Ascending aorta (tissue), 2 donors: Measurements from ENCODE around the gene RNF208. TPM values are rescaled to one million over a fixed set of nuclear protein-coding genes. Genes with fewer than 3 reads are reported as not detected.
A peak's percentile ranks its signal among the peaks of the same experiment; 100 is the strongest.

Experiments
- DNase-seq, 2 donors: peaks; one replicate each; pipeline ENCODE4 v3.0.0-alpha.2; 2019; ENCODE audit warnings: low spot score in 2 of 2
- H3K27ac ChIP-seq, 2 donors: fragments of 200-600 bp; sonication (generic); one replicate each; pipeline ENCODE4 v1.5.1; 2016 to 2017; ENCODE audit warnings: mild to moderate bottlenecking in 1 of 2
- H3K27me3 ChIP-seq: fragments of 200-600 bp; sonication (generic); one replicate; pipeline ENCODE4 v1.5.1; 2017
- H3K36me3 ChIP-seq, 2 donors: fragments of 200-600 bp; sonication (generic); one replicate each; pipeline ENCODE4 v1.5.1; 2016
- H3K4me1 ChIP-seq, 2 donors: fragments of 200-600 bp; sonication (generic); one replicate each; pipeline ENCODE4 v1.5.1; 2016 to 2017; ENCODE audit warnings: mild to moderate bottlenecking in 1 of 2
- H3K4me3 ChIP-seq, 2 donors: fragments of 200-600 bp; sonication (generic); one replicate each; pipeline ENCODE4 v1.5.1; 2016 to 2017; ENCODE audit warnings: mild to moderate bottlenecking in 1 of 2
- H3K9me3 ChIP-seq, 2 donors: fragments of 200-600 bp; sonication (generic); one replicate each; pipeline ENCODE4 v1.5.1; 2016
- CTCF ChIP-seq, 3 experiments: fragments of 200-600 bp in 2 of 3; fragments of 450-650 bp in 1 of 3; sonication (generic) in 2 of 3; IDR thresholded peaks; one replicate each; pipeline ENCODE4 v1.5.1; 2016 to 2019; ENCODE audit warnings: antibody characterized with exemption in 3 of 3, mild to moderate bottlenecking in 1 of 3, moderate library complexity in 1 of 3
- intact Hi-C: fragments of 100-400 bp; cut with DNase I; formaldehyde crosslinking; loops from one replicate; pipeline ENCODE4 v1.15.1; 2023
- total RNA-seq: library from RNA; depleted of rRNA; stranded (reverse); fragments of >200 nt; gene quantifications from one replicate; pipeline ENCODE4 v1.1.0, GENCODE V29; 2016

RNF208 gene
- total RNA-seq, 1 donor from 2014 or later = 6.7 TPM

DNA sequence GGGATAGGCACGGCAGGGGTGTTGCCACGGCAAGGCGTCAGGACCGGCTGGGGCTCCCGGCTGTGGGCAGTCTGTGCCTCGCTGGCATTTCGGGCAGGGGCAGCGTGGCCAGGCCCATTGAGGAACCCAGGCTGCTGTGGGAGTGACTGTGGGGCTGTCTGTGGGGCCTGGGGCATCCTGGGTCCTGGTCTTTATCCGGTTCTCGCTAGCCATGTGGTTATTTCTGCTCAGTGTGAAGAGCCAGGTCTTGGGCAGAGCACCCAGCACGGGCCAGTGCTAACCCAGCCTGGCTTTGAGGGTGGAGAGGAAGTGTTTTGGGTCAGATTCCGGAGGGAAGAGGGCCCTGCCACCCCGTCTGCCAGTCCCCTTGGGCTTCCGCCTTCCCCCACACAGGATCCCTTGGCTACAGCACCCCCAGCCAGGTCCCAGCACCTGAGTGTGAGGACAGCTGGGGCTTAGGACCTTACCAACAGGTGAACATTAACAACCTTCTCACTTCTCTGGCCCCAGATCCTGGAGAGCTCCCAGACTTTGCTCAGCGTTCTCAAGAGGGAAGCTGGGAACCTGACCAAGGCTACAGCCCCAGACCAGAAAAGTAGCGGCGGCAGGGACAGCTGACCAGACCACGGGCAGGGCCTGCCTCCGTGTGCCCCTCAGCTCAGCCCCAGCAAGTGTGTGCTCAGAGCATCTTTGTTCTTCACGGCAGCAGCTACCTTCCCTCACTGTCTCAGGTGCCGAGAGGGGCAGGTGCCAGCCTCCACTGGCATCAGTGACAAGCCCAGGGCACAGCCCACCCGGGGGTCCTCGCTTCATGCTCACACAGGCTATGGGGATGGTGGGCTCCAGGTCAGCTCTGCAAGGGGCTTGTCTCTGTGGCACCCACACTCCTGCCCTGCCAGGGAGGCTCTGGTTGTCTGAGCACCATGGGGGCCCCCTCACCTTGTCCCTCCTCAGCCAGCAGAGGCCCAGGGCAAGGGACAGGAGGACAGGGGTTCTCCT is 32.4 kb downstream of the RNF208 start:
- Histone ChIP-seq H3K27me3 (no peaks in the 10 kb centered on the region), H3K4me3 (peak overlapping the region; percentile 85 to 91), H3K9me3 (no peaks in the 10 kb centered on the region), H3K27ac (peak overlapping the region; percentile 86 to 89), H3K4me1 (peaks cover 23 to 38% of the 10 kb centered on the region in 2 donors), H3K36me3 (peaks cover 22 to 38% of the 10 kb centered on the region in 2 donors)
- intact Hi-C loops = no loop called here
- no peak for DNase-seq
- no peak for TF ChIP-seq CTCF (IDR thresholded peaks at IDR 0.05)

DNA sequence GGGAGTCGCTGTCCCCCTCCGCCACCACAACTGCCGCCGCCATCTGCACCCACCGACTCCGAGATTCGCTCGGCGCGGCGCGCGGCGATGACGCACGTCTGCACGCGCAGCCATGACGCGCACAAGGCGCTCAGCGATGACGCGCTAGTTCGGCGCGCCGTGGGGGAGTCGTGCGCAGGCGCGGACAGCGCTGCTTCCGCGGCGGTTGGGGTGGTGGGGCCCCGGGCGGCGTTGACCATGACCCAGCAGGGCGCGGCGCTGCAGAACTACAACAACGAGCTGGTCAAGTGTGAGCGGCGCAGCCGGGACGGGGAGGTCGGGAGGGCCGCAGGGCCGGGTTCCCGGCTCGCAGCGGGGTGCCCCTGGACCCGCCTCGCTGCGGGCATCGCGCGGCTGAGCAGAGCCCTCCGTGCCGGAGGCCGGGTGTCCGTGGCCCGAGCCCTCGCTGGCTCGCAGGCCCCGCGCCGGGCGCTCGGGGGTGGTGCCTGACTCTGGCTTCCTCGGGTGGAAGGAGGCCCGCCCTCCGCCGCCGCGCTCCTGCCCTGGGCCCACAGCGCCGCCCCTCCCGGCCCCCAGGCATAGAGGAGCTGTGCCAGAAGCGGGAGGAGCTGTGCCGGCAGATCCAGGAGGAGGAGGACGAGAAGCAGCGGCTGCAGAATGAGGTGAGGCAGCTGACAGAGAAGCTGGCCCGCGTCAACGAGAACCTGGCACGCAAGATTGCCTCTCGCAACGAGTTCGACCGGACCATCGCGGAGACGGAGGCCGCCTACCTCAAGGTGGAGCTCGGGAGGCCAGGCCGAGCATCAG is 33.3 kb downstream of the RNF208 start, which contains the start of the genes ANAPC2 and SSNA1:
Gene ANAPC2 (minus strand): TSS at position 71 of the 807 bp plus-strand sequence. CDS start 28 bp downstream, at position 43.
Gene SSNA1 (plus strand): TSS at position 187 of the 807 bp plus-strand sequence. CDS start 51 bp downstream, at position 238.
- peak; percentile 70 to 95 for DNase-seq
- peak in 2 of 3 experiments; percentile 15 to 35 for TF ChIP-seq CTCF (IDR thresholded peaks at IDR 0.05)
- intact Hi-C loops = loop anchor here (1.0 kb wide), 5 partner anchors 12 to 705 kb away; partner anchors contain the start of genes NDOR1, SEC16A, TMEM203 and TPRN
- no peaks in the 10 kb centered on the region for H3K9me3 ChIP-seq
- H3K27ac ChIP-seq = peak within 1 kb of the TSS; percentile 86 to 89
- peak within 1 kb of the TSS; percentile 85 to 91 for H3K4me3 ChIP-seq
- H3K4me1 ChIP-seq = peaks cover 23 to 38% of the 10 kb centered on the region in 2 donors
- H3K36me3 ChIP-seq = peaks cover 31 to 45% of the 10 kb centered on the region in 2 donors
- no peaks in the 10 kb centered on the region for H3K27me3 ChIP-seq

DNA sequence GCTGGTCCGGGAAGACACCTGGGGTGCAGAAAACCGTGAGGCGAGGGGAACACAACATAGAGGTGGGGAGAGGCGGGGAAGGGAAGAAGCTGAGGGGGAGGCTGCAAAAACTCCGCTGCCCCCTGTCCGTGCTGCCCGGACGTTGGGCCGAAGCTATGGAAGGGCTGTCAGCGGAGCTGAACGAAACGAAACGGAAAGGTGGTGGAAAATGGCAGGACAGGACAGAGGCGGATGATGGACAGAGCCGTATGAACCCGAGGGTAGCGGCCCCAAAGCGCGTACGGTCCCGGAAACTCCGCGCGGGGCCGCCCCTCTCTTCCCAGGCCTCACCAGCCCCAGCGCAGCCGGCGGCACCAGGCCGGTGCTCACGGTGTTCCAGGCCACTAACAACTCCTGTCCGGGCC is 34.0 kb downstream of the RNF208 start:
- peak overlapping the region; percentile 86 to 89 for H3K27ac ChIP-seq
- intact Hi-C loops = loop anchor here (1.0 kb wide), 5 partner anchors 12 to 705 kb away; partner anchors contain the start of genes NDOR1, SEC16A, TMEM203 and TPRN
- no peaks in the 10 kb centered on the region for H3K27me3 ChIP-seq
- H3K9me3 ChIP-seq = no peaks in the 10 kb centered on the region
- H3K4me1 ChIP-seq = peaks cover 23 to 38% of the 10 kb centered on the region in 2 donors
- H3K36me3 ChIP-seq = peaks cover 38 to 51% of the 10 kb centered on the region in 2 donors
- TF ChIP-seq CTCF (IDR thresholded peaks at IDR 0.05) = no peak
- H3K4me3 ChIP-seq = peak overlapping the region; percentile 85 to 91
- DNase-seq = no peak

DNA sequence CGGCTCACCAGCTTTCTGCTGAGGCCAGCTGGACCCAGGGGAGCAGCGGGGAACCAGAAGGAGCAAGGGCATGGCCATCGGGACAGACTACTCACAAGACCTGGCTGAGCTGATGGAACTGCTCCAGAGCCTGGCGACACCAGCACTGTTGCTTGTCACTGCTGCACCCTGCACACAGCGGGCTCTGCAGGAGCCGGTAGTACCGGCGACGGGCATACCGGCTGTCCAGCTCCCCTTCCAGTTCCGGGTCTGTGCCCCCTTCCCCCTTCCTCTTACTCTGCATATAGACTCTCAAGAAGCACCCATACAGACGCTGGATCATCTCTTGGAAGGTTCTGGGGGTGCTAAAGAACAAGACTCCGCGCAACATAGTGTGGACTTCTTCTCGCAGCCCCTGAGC is 34.7 kb downstream of the RNF208 start:
- peaks cover 23 to 38% of the 10 kb centered on the region in 2 donors for H3K4me1 ChIP-seq
- peaks cover 44 to 58% of the 10 kb centered on the region in 2 donors for H3K36me3 ChIP-seq
- intact Hi-C loops = no loop called here

More for the DNA sequence above, 34.7 kb downstream of the RNF208 start:
- no peak overlapping the region for H3K27ac ChIP-seq
- peak overlapping the region; percentile 85 to 91 for H3K4me3 ChIP-seq
- no peak for TF ChIP-seq CTCF (IDR thresholded peaks at IDR 0.05)
- no peak for DNase-seq
- H3K27me3 ChIP-seq = no peaks in the 10 kb centered on the region
- no peaks in the 10 kb centered on the region for H3K9me3 ChIP-seq
